Stomach smooth muscle (tissue), 2 donors: Measurements from ENCODE around the gene NDUFAF8.

Source experiments
- H3K27ac ChIP-seq: one replicate; pipeline ENCODE4 v1.7.0; 2013; ENCODE audit warnings: mild to moderate bottlenecking, low read length, inconsistent platforms
- H3K27me3 ChIP-seq, 2 donors: one replicate each; pipeline ENCODE4 v1.7.0; 2013; ENCODE audit warnings: low read length in 2 of 2; ENCODE audit not compliant: insufficient read depth in 2 of 2, control insufficient read depth in 1 of 2
- H3K36me3 ChIP-seq, 2 donors: one replicate each; pipeline ENCODE4 v1.7.0; 2013; ENCODE audit warnings: low read length in 2 of 2; ENCODE audit not compliant: control insufficient read depth in 2 of 2, insufficient read depth in 2 of 2
- H3K4me1 ChIP-seq: one replicate; pipeline ENCODE4 v1.7.0; 2013; ENCODE audit warnings: low read length; ENCODE audit not compliant: control insufficient read depth, insufficient read depth
- H3K4me3 ChIP-seq, 2 donors: one replicate each; pipeline ENCODE4 v1.7.0; 2013; ENCODE audit warnings: low read length in 2 of 2
- H3K9ac ChIP-seq, 2 donors: one replicate each; pipeline ENCODE4 v1.7.0; 2013; ENCODE audit warnings: low read length in 2 of 2, mild to moderate bottlenecking in 1 of 2
- H3K9me3 ChIP-seq, 2 donors: one replicate each; pipeline ENCODE4 v1.7.0; 2013; ENCODE audit warnings: low read length in 2 of 2; ENCODE audit not compliant: control insufficient read depth in 2 of 2
- donor health status: healthy.
- donor health status: Pancreatic carcinoma.

The NDUFAF8 gene

GRCh38 chr17:81265576-81265975 lies 26.5 kb downstream of the NDUFAF8 start:
- Histone ChIP-seq H3K4me1 (no peaks in the 10 kb centered on the region), H3K9me3 (no peaks in the 10 kb centered on the region), H3K9ac (no peak overlapping the region), H3K27me3 (no peaks in the 10 kb centered on the region), H3K4me3 (no peak overlapping the region), H3K36me3 (peaks cover 13 to 37% of the 10 kb centered on the region in 2 donors), H3K27ac (no peak overlapping the region)

DNA sequence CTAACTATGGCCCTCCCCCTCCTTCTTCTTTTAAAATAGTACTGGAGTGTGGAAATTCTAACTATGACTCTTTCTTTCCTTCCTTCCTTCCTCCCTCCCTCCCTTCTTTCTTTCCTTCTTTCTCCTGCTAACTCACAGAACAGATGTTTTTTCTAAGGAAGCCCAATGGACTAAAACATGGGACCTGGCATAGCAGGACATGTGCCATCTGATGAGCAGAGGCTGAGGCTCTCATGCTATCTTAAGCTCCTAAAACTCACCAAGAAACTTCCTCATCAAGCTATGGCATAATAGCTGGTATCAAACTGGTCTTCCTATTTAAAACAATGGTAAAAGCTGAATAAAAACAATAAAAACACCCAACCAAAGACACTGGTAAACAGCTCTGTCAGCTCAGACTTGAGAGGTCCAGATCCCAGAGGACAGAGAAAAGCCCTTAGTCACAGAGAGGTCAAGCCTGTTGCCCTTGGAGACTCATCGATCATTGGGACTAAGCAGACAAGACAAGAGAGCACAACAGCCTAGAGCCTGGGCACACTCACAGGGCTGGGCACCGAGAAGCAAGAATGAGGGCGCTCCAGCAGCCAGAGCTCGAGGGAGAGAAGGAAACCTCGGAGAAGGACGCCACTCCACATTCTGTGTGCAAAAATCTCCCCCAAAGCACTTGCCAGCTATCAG lies 28.4 kb downstream of the NDUFAF8 start:
- no peak overlapping the region for H3K4me3 ChIP-seq
- H3K27ac ChIP-seq: no peak overlapping the region
- H3K36me3 ChIP-seq: peaks cover 16 to 36% of the 10 kb centered on the region in 2 donors
- no peaks in the 10 kb centered on the region for H3K27me3 ChIP-seq
- H3K9ac ChIP-seq: no peak overlapping the region
- H3K4me1 ChIP-seq: no peaks in the 10 kb centered on the region
- no peaks in the 10 kb centered on the region for H3K9me3 ChIP-seq

GRCh38 chr17:81270279-81270678 lies 31.2 kb downstream of the NDUFAF8 start:
- peaks cover 25 to 48% of the 10 kb centered on the region in 2 donors for H3K36me3 ChIP-seq

GRCh38 chr17:81271226-81271625 lies 32.1 kb downstream of the NDUFAF8 start:
- H3K27ac ChIP-seq: no peak overlapping the region
- no peak overlapping the region for H3K4me3 ChIP-seq
- no peaks in the 10 kb centered on the region for H3K9me3 ChIP-seq
- H3K36me3 ChIP-seq: peaks cover 29 to 46% of the 10 kb centered on the region in 2 donors
- no peaks in the 10 kb centered on the region for H3K27me3 ChIP-seq
- no peaks in the 10 kb centered on the region for H3K4me1 ChIP-seq
- H3K9ac ChIP-seq: no peak overlapping the region

More at GRCh38 chr17:81270279-81270678, 31.2 kb downstream of the NDUFAF8 start:
- H3K4me3 ChIP-seq: no peak overlapping the region
- no peaks in the 10 kb centered on the region for H3K4me1 ChIP-seq
- no peaks in the 10 kb centered on the region for H3K9me3 ChIP-seq
- no peak overlapping the region for H3K27ac ChIP-seq
- no peaks in the 10 kb centered on the region for H3K27me3 ChIP-seq
- H3K9ac ChIP-seq: no peak overlapping the region

DNA sequence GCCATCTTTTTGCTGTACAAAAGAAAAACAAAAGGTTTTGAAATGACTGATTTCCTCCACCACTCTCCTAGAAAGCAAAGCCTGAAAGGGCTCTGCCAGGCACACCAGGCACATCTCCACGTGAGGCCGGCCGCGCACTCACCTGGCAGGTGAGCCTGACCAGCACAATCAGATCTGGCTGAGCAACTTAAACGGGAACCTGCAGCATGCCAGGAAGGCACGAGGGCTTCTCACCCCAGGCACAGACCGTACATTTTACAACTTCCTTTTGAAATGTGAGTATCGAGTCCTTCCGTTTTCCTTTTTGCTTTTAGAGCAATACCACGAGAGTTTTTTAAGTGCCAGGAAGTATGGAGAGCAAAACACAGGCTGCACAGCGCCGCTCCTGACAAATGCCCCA lies 33.5 kb downstream of the NDUFAF8 start:
- Histone ChIP-seq H3K9me3 (no peaks in the 10 kb centered on the region), H3K9ac (no peak overlapping the region), H3K36me3 (peaks cover 29 to 39% of the 10 kb centered on the region in 2 donors), H3K4me3 (no peak overlapping the region), H3K27ac (no peak overlapping the region), H3K27me3 (no peaks in the 10 kb centered on the region), H3K4me1 (peaks cover 12% of the 10 kb centered on the region)

- no peak overlapping the region for H3K9ac ChIP-seq
- H3K4me3 ChIP-seq: no peak overlapping the region
- H3K9me3 ChIP-seq: no peaks in the 10 kb centered on the region
- no peaks in the 10 kb centered on the region for H3K27me3 ChIP-seq
- H3K27ac ChIP-seq: no peak overlapping the region
- peaks cover 24% of the 10 kb centered on the region for H3K4me1 ChIP-seq
- H3K36me3 ChIP-seq: peaks cover 29 to 34% of the 10 kb centered on the region in 2 donors
Observed at GRCh38 chr17:81273698-81274470, 34.8 kb downstream of the NDUFAF8 start.

GRCh38 chr17:81274471-81274855 lies 35.3 kb downstream of the NDUFAF8 start:
- Histone ChIP-seq H3K9me3 (no peaks in the 10 kb centered on the region), H3K27me3 (no peaks in the 10 kb centered on the region), H3K36me3 (peaks cover 29 to 32% of the 10 kb centered on the region in 2 donors), H3K4me1 (peaks cover 30% of the 10 kb centered on the region), H3K9ac (no peak overlapping the region), H3K4me3 (no peak overlapping the region), H3K27ac (no peak overlapping the region)

DNA sequence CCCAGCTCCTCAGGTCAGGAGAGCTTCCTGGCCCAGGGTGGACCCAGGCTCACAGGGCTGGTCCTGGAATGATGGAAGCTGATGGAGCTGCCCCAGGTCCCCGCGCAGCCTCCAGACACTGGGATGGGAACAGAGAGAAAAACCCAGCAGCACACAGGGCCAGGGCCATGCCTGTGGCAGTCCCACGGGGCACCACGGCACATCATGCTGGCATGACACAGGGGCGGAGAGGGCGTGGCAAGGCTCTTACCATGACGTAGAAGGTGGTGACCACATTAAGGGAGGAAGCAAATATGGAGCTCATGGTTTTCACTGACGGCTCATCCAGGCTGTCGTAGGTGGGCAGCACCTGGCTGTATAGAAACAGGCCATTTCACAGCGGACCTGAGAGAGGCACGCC lies 37.7 kb downstream of the NDUFAF8 start:
- H3K4me3 ChIP-seq: peak overlapping the region; percentile 1 to 47
- H3K9me3 ChIP-seq: no peaks in the 10 kb centered on the region
- peaks cover 44% of the 10 kb centered on the region for H3K4me1 ChIP-seq
- H3K36me3 ChIP-seq: peaks cover 24 to 25% of the 10 kb centered on the region in 2 donors
- H3K9ac ChIP-seq: no peak overlapping the region
- H3K27ac ChIP-seq: peak overlapping the region; percentile 88
- H3K27me3 ChIP-seq: no peaks in the 10 kb centered on the region

GRCh38 chr17:81277421-81277820 lies 38.3 kb downstream of the NDUFAF8 start:
- peaks cover 25 to 27% of the 10 kb centered on the region in 2 donors for H3K36me3 ChIP-seq
- peak overlapping the region in 1 of 2 donors; percentile 39 for H3K9ac ChIP-seq
- H3K27me3 ChIP-seq: no peaks in the 10 kb centered on the region
- H3K27ac ChIP-seq: peak overlapping the region; percentile 88
- H3K4me1 ChIP-seq: peaks cover 44% of the 10 kb centered on the region
- peak overlapping the region; percentile 53 to 71 for H3K4me3 ChIP-seq
- no peaks in the 10 kb centered on the region for H3K9me3 ChIP-seq

GRCh38 chr17:81277946-81278693 lies 39.0 kb downstream of the NDUFAF8 start:
- peaks cover 18 to 22% of the 10 kb centered on the region in 2 donors for H3K36me3 ChIP-seq

More at GRCh38 chr17:81277946-81278693, 39.0 kb downstream of the NDUFAF8 start:
- Histone ChIP-seq H3K4me3 (peak overlapping the region; percentile 53 to 71), H3K4me1 (peaks cover 44% of the 10 kb centered on the region), H3K9me3 (no peaks in the 10 kb centered on the region), H3K27me3 (no peaks in the 10 kb centered on the region), H3K9ac (peak overlapping the region; percentile 40 to 47), H3K27ac (peak overlapping the region; percentile 88)
